IPS-18a (cell line): ENCODE measurements around the gene COPS2.
"Not testable (repeated sequence)": the region's sequence is repeated elsewhere in the genome, so short reads cannot be mapped to it uniquely, and the experiment has no call there.

Experiments used
- H3K27ac ChIP-seq: one replicate; pipeline ENCODE4 v1.5.1; 2013; ENCODE audit warnings: low read length
- H3K27me3 ChIP-seq: one replicate; pipeline ENCODE4 v1.6.1; 2013; ENCODE audit warnings: mild to moderate bottlenecking, low read length; ENCODE audit not compliant: control insufficient read depth, insufficient read depth
- H3K36me3 ChIP-seq: one replicate; pipeline ENCODE4 v1.6.1; 2013; ENCODE audit warnings: low read depth, low read length; ENCODE audit not compliant: control insufficient read depth
- H3K4me1 ChIP-seq: one replicate; pipeline ENCODE4 v1.6.1; 2013; ENCODE audit warnings: low read depth, low read length; ENCODE audit not compliant: control insufficient read depth
- H3K4me3 ChIP-seq: one replicate; pipeline ENCODE4 v1.5.1; 2013; ENCODE audit warnings: low read length
- H3K9ac ChIP-seq: one replicate; pipeline ENCODE4 v1.6.1; 2013; ENCODE audit warnings: mild to moderate bottlenecking, low read length, moderate library complexity
- H3K9me3 ChIP-seq: one replicate; pipeline ENCODE4 v1.6.1; 2013; ENCODE audit warnings: low read depth, low read length; ENCODE audit not compliant: control insufficient read depth

The COPS2 gene

DNA sequence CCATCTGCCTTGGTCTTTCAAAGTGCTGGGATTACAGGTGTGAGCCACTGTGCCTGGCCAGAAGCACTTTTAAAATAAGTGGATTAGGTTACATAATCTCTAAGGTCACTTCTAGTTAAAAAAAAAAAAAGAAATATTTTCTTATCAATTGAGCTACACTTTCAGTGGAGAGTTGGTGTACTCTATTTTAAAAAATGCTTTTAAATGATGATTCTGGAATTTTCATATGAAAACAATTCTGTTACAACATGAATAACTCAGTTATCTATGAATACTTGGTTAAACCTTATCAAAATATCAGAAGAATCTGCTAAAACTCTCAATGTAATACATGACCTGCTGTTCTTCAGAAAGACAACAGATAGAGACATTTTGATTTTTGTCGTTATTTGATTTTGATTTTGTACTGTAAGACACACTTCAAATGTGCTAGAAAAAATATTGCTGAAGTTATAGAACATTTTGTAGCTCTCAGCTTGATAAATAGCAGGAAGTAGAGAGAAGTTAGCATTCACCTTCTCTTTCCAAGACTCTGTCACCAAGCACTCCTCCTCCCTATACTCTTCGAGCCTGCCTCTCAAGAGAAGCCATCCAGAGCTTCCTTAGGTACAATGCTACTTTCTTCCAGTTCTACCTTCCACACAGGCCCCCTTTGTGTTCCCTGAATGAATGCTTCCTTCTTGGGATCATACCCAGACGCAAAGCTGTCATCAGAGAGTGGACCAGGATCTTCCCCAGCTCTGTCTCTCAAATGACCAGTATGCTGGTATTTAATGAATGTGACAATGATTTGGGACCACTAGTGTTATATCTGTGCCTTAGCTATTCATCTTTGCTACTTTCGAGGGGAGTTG, 61.9 kb downstream of the COPS2 start:
- H3K36me3 ChIP-seq = no peaks in the 10 kb centered on the region
- no peak overlapping the region for H3K9ac ChIP-seq
- no peak overlapping the region for H3K4me3 ChIP-seq
- H3K4me1 ChIP-seq = no peaks in the 10 kb centered on the region
- no peaks in the 10 kb centered on the region for H3K9me3 ChIP-seq
- no peaks in the 10 kb centered on the region for H3K27me3 ChIP-seq
- no peak overlapping the region for H3K27ac ChIP-seq

- Histone ChIP-seq H3K36me3 (no peaks in the 10 kb centered on the region), H3K4me3 (no peak overlapping the region), H3K27me3 (no peaks in the 10 kb centered on the region), H3K9ac (no peak overlapping the region), H3K4me1 (no peaks in the 10 kb centered on the region), H3K9me3 (no peaks in the 10 kb centered on the region), H3K27ac (no peak overlapping the region)
These were observed 66.4 kb downstream of the COPS2 start for GRCh38 chr15:49088996-49089395.

GRCh38 chr15:49085696-49086459, 69.5 kb downstream of the COPS2 start:
- H3K27me3 ChIP-seq = no peaks in the 10 kb centered on the region
- H3K9me3 ChIP-seq = no peaks in the 10 kb centered on the region
- H3K9ac ChIP-seq = no peak overlapping the region
- H3K4me1 ChIP-seq = no peaks in the 10 kb centered on the region
- no peak overlapping the region for H3K4me3 ChIP-seq
- no peaks in the 10 kb centered on the region for H3K36me3 ChIP-seq
- H3K27ac ChIP-seq = no peak overlapping the region

GRCh38 chr15:49084285-49084570, 71.2 kb downstream of the COPS2 start:
- H3K4me3 ChIP-seq = no peak overlapping the region
- H3K9ac ChIP-seq = no peak overlapping the region
- no peaks in the 10 kb centered on the region for H3K9me3 ChIP-seq
- H3K27ac ChIP-seq = no peak overlapping the region
- H3K27me3 ChIP-seq = no peaks in the 10 kb centered on the region
- no peaks in the 10 kb centered on the region for H3K4me1 ChIP-seq
- H3K36me3 ChIP-seq = no peaks in the 10 kb centered on the region

GRCh38 chr15:49083401-49084284, 71.8 kb downstream of the COPS2 start:
- no peaks in the 10 kb centered on the region for H3K9me3 ChIP-seq
- no peak overlapping the region for H3K4me3 ChIP-seq
- no peaks in the 10 kb centered on the region for H3K36me3 ChIP-seq
- no peaks in the 10 kb centered on the region for H3K4me1 ChIP-seq
- H3K27ac ChIP-seq = no peak overlapping the region
- H3K9ac ChIP-seq = no peak overlapping the region
- H3K27me3 ChIP-seq = no peaks in the 10 kb centered on the region

GRCh38 chr15:49082960-49083359, 72.4 kb downstream of the COPS2 start:
- Histone ChIP-seq H3K27me3 (no peaks in the 10 kb centered on the region), H3K27ac (no peak overlapping the region), H3K4me3 (no peak overlapping the region), H3K9me3 (no peaks in the 10 kb centered on the region), H3K9ac (no peak overlapping the region), H3K36me3 (no peaks in the 10 kb centered on the region), H3K4me1 (no peaks in the 10 kb centered on the region)

- H3K4me3 ChIP-seq = no peak overlapping the region
- H3K27me3 ChIP-seq = no peaks in the 10 kb centered on the region
- no peaks in the 10 kb centered on the region for H3K4me1 ChIP-seq
- H3K9me3 ChIP-seq = no peaks in the 10 kb centered on the region
- no peak overlapping the region for H3K27ac ChIP-seq
- no peak overlapping the region for H3K9ac ChIP-seq
- no peaks in the 10 kb centered on the region for H3K36me3 ChIP-seq
These were observed 75.9 kb downstream of the COPS2 start for GRCh38 chr15:49079340-49080039.

GRCh38 chr15:49075881-49076280, 79.5 kb downstream of the COPS2 start:
- no peaks in the 10 kb centered on the region for H3K36me3 ChIP-seq
- no peak overlapping the region for H3K9ac ChIP-seq
- H3K4me3 ChIP-seq = no peak overlapping the region
- H3K4me1 ChIP-seq = no peaks in the 10 kb centered on the region
- H3K27me3 ChIP-seq = no peaks in the 10 kb centered on the region
- H3K9me3 ChIP-seq = no peaks in the 10 kb centered on the region
- no peak overlapping the region for H3K27ac ChIP-seq

DNA sequence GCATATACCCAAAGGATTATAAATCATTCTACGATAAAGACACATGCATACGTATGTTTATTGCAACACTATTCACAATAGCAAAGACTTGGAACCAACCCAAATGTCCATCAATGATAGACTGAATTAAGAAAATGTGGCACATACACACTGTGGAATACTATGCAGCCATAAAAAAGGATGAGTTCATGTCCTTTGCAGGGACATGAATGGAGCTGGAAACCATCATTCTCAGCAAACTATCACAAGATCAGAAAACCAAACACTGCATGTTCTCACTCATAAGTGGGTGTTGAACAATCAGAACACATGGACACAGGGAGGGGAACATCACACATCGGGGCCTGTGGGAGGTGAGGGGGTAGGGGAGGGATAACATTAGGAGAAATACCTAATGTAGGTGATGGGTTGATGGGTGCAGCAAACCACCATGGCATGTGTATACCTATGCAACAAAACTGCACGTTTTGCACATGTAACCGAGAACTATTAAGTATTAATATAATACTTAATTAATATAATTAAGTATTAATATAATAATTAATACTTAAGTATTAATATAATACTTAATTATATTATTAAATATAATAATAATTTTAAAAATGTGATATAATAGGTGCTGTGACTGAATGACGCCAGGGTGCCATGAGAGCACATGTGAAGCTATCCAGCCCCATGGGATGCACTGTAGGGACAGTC, 80.7 kb downstream of the COPS2 start:
- H3K4me1 ChIP-seq, H3K4me3 ChIP-seq, H3K9me3 ChIP-seq, H3K9ac ChIP-seq, H3K27ac ChIP-seq, H3K27me3 ChIP-seq, H3K36me3 ChIP-seq: not testable (repeated sequence)
